Neural crest cell (in vitro differentiated cells): Measurements from ENCODE around the gene LRRC8E. TPM values are rescaled to one million over a fixed set of nuclear protein-coding genes. Genes with fewer than 3 reads are reported as not detected.

Source experiments
- DNase-seq: peaks from one replicate; pipeline ENCODE4 v3.0.0; 2021; ENCODE audit warnings: low read depth, mixed read lengths, low spot score
- H3K27ac Mint-ChIP-seq: one replicate; pipeline ENCODE4 v1.8.0; 2021; ENCODE audit warnings: mild to moderate bottlenecking, mixed read lengths; ENCODE audit not compliant: unreplicated experiment
- H3K27me3 Mint-ChIP-seq: 2 replicates; pipeline ENCODE4 v1.8.0; 2021; ENCODE audit warnings: low read depth, mild to moderate bottlenecking, mixed read lengths
- H3K36me3 Mint-ChIP-seq: 2 replicates; pipeline ENCODE4 v1.8.0; 2021; ENCODE audit warnings: low read depth, mild to moderate bottlenecking, mixed read lengths
- H3K4me1 Mint-ChIP-seq: 2 replicates; pipeline ENCODE4 v1.8.0; 2021; ENCODE audit warnings: mixed read lengths
- H3K4me3 Mint-ChIP-seq: one replicate; pipeline ENCODE4 v1.8.0; 2021; ENCODE audit warnings: mild to moderate bottlenecking, mixed read lengths
- H3K9me3 Mint-ChIP-seq: 2 replicates; pipeline ENCODE4 v1.8.0; 2021; ENCODE audit warnings: mixed read lengths
- CTCF ChIP-seq: fragments of 200-600 bp; sonication (generic); conservative IDR thresholded peaks from 2 replicates; pipeline ENCODE4 v1.5.0; 2021; ENCODE audit warnings: antibody characterized with exemption, mild to moderate bottlenecking
- total RNA-seq: library from RNA; stranded (reverse); gene quantifications from 2 replicates; pipeline ENCODE4 v1.2.1, GENCODE V29; 2021

LRRC8E gene
- total RNA-seq, 1 donor from 2014 or later = 0.51 TPM

DNA sequence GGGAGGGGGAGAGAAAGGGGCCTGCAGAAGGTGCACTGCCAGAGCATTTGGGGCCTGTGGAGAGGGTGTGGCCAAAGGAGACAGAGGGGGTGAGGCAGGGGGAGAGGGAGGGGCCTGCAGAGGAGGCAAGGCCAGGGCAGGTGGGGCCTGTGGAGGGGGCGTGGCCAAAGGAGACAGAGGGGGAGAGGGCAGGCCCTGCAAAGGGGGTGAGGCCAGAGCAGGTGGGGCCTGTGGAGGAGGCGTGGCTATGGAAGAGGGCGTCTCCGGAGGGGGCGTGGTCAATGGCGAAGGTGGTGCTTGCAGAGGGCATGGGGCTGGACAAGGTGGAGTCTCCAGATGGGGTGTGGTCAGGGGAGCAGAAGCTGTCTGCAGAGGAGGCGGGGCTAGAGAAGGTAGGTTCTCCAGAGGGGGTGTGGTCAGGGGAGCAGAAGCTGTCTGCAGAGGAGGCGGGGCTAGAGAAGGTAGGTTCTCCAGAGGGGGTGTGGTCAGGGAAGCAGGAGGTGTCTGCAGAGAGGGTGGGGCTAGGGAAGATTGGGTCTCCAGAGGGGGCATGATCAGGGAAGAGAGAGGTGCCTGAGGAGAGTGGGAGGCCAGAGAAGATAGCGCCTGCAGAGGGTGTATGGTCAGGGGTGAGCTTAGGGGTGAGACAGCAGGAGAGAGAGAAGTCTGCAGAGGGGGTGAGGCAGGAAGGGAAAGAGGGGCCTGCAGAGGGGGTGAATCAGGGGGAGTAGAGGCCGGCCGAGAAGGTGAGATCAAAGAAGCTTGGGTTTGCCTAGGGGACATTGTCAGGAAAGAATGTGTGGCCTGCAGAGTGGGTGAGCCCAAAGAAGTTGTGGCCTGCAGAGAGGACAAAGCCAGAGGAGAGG is 17.5 kb upstream of the LRRC8E start:
- DNase-seq = no peak
- H3K9me3 Mint-ChIP-seq = peaks cover 3% of the 10 kb centered on the region
- H3K36me3 Mint-ChIP-seq = no peaks in the 10 kb centered on the region
- H3K4me3 Mint-ChIP-seq = peak overlapping the region; percentile 84
- no peak for TF ChIP-seq CTCF
- peaks cover 25% of the 10 kb centered on the region for H3K27me3 Mint-ChIP-seq
- peaks cover 19% of the 10 kb centered on the region for H3K4me1 Mint-ChIP-seq
- H3K27ac Mint-ChIP-seq = peak overlapping the region; percentile 98

GRCh38 chr19:7871437-7872305 is 16.6 kb upstream of the LRRC8E start:
- no peak for TF ChIP-seq CTCF
- peak; percentile 93 for DNase-seq
- Mint-ChIP-seq H3K36me3 (no peaks in the 10 kb centered on the region), H3K4me3 (peak overlapping the region; percentile 84), H3K4me1 (peaks cover 19% of the 10 kb centered on the region), H3K27me3 (peaks cover 21% of the 10 kb centered on the region), H3K9me3 (peaks cover 3% of the 10 kb centered on the region), H3K27ac (peak overlapping the region; percentile 98)

DNA sequence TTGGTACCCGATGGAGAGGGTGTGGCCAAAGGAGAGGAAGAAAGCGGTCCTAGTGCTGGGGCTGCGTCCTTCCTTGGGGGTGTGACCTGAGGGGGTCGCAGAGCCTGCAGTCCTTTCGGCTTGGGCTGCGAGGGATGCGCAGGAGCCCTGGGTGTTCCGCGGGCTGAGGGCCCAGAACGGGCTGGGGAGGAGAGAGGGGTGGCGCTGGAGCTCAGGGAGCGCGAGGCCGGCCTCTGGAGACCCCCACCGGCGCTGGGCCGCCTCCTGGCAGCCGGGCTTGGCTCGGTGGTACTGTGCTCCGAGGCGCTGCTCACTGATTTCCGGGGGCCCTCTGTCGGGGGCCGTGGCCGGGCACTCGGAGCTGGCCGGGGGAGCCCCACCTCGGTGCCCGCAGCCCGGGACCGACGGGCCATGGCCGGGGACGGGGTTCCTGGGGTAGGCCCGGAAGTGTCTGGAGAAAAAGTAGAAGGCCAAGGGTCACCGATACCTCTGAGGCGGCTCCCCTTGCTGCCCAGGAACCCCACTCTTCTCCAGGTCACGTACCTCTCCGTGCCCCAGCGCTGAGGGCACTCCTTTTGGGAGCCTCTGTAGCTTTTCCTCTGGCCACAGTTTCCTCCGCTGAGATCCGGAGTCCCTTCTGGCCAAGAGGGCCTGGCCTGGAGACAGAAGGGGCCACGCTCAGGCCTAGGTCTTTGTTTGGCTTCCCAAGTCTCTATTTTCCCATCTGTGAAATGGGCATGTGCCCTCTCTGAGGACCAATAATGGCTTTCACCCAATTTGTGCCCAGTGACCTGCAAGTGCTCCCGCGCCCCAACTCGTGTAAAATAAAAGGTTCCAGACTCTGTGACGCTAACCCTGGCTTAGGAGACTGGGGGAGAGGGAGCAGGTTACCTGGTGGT is 15.8 kb upstream of the LRRC8E start:
- Mint-ChIP-seq H3K27me3 (peaks cover 21% of the 10 kb centered on the region), H3K9me3 (peaks cover 3% of the 10 kb centered on the region), H3K36me3 (no peaks in the 10 kb centered on the region), H3K27ac (no peak overlapping the region), H3K4me3 (peak overlapping the region; percentile 84), H3K4me1 (peaks cover 19% of the 10 kb centered on the region)
- no peak for DNase-seq
- TF ChIP-seq CTCF = no peak

DNA sequence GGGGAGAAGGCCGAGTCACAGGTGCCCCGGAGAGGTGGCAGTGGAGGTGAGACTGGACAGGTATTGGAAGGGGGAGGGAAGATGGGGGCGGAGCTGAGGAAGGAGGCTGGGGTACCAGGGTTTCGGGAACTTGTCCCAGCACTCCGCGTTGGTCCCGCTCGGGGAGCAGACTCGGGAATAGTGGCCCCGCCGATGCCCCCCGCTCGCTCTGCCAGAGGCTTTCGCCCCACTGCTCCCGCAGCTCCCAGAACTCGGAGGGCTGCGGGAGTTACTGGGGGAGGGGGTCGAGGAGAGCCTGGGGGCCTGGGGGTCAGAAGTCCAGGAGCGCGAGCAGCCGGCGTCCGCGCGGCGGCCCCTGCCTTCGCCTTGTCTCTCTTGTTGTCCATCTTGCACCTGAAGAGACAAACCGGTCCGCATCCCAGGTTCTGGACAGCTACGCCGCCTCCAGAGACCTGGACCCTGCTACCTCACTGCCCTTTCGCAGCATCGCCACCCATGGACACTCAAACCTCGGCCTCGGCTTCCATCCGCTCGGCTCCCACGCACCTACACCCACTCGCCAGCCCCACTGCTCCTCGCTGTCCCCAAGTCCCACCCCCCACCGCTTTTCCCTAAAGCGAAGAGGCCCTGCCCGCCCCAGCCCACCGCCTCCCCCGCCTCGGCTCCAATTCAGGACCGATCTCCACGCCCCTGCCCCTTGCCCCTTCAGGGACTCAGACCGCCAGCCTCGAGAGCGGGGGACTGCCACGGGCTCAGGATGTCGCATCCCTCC is 14.8 kb upstream of the LRRC8E start:
- TF ChIP-seq CTCF = no peak
- DNase-seq = no peak
- Mint-ChIP-seq H3K4me1 (peaks cover 19% of the 10 kb centered on the region), H3K4me3 (peak overlapping the region; percentile 90), H3K36me3 (no peaks in the 10 kb centered on the region), H3K9me3 (peaks cover 3% of the 10 kb centered on the region), H3K27me3 (peaks cover 21% of the 10 kb centered on the region), H3K27ac (peak overlapping the region; percentile 96)
